ENCODE measurements around the gene MRPL33. TPM values are rescaled to one million over a fixed set of nuclear protein-coding genes. Genes with fewer than 3 reads are reported as not detected.
A peak's percentile ranks its signal among the peaks of the same experiment; 100 is the strongest.

The MRPL33 gene
- total and polyA plus RNA-seq, 2 of the 13 experiments (the other 11 are each of a cell fraction or from before 2014, with no cell fraction given): 69.7 to 218 TPM

DNA sequence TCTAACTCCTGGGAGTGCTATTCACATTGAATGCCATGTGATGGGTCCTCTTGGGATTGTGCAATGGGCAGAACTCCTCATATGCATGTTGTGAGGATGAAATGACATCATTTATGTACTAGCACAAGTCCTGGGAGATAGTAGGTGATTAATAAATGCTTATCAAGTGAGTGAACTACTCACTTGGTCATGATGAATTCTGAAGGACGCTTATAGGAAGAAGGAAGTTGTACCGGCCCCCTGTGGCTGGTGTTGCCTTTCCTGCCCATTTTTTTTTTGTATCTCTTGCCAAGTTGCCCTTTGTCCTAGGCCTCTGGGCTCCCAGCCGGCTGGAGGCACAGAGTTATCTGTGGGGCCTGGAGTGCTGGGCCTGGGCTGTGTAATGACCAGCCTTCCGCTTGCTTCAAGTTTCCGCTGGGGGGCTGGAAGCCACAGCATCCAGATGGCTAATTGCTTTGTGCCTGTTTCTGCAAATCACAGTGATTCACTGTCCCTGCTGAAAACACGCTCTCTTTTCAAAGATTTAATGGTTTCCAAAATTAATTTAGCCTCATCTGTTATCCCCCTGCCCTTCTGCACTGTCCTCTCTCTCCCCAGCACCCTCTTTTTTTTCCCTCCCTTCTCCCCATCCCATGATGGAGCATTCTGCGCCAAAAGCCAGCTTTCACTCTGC lies 33.7 kb upstream of the MRPL33 start (continued):
- TF ChIP-seq, protein P1, sequence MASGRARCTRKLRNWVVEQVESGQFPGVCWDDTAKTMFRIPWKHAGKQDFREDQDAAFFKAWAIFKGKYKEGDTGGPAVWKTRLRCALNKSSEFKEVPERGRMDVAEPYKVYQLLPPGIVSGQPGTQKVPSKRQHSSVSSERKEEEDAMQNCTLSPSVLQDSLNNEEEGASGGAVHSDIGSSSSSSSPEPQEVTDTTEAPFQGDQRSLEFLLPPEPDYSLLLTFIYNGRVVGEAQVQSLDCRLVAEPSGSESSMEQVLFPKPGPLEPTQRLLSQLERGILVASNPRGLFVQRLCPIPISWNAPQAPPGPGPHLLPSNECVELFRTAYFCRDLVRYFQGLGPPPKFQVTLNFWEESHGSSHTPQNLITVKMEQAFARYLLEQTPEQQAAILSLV (CRISPR knock-in tag; IDR thresholded peaks at IDR 0.05; ENCODE audit: borderline replicate concordance): no peak
- TF ChIP-seq, protein P2, sequence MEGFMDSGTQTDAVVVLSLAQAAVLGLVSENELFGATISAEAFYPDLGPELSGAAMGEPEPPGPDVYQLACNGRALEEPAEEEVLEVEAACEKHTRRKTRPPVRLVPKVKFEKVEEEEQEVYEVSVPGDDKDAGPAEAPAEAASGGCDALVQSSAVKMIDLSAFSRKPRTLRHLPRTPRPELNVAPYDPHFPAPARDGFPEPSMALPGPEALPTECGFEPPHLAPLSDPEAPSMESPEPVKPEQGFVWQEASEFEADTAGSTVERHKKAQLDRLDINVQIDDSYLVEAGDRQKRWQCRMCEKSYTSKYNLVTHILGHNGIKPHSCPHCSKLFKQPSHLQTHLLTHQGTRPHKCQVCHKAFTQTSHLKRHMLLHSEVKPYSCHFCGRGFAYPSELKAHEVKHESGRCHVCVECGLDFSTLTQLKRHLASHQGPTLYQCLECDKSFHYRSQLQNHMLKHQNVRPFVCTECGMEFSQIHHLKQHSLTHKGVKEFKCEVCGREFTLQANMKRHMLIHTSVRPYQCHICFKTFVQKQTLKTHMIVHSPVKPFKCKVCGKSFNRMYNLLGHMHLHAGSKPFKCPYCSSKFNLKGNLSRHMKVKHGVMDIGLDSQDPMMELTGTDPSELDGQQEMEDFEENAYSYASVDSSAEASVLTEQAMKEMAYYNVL (CRISPR knock-in tag; IDR thresholded peaks at IDR 0.05; ENCODE audit: borderline replicate concordance): no peak
- 0 out of 2 replicates have a peak, but pooled peaks have one; percentile 36 for TF ChIP-seq SP140L (CRISPR knock-in tag; IDR thresholded peaks at IDR 0.05; ENCODE audit: borderline replicate concordance)
- TF ChIP-seq ZNF792 (CRISPR knock-in tag; IDR thresholded peaks at IDR 0.05): no peak; the same call in 1 of the 2 replicates
- no peak for TF ChIP-seq ZBTB34 (CRISPR knock-in tag; IDR thresholded peaks at IDR 0.05)
- no peak for TF ChIP-seq SMARCC2 (IDR thresholded peaks at IDR 0.05)
- no peak for TF ChIP-seq ZNF292 (CRISPR knock-in tag; IDR thresholded peaks at IDR 0.05; ENCODE audit: borderline replicate concordance, low read depth)
- TF ChIP-seq ZNF12 (CRISPR knock-in tag; IDR thresholded peaks at IDR 0.05): 0 out of 2 replicates have a peak, but pooled peaks have one; percentile 14
- TF ChIP-seq ZNF510 (CRISPR knock-in tag; IDR thresholded peaks at IDR 0.05; ENCODE audit: low read depth): no peak
- TF ChIP-seq, protein P3, sequence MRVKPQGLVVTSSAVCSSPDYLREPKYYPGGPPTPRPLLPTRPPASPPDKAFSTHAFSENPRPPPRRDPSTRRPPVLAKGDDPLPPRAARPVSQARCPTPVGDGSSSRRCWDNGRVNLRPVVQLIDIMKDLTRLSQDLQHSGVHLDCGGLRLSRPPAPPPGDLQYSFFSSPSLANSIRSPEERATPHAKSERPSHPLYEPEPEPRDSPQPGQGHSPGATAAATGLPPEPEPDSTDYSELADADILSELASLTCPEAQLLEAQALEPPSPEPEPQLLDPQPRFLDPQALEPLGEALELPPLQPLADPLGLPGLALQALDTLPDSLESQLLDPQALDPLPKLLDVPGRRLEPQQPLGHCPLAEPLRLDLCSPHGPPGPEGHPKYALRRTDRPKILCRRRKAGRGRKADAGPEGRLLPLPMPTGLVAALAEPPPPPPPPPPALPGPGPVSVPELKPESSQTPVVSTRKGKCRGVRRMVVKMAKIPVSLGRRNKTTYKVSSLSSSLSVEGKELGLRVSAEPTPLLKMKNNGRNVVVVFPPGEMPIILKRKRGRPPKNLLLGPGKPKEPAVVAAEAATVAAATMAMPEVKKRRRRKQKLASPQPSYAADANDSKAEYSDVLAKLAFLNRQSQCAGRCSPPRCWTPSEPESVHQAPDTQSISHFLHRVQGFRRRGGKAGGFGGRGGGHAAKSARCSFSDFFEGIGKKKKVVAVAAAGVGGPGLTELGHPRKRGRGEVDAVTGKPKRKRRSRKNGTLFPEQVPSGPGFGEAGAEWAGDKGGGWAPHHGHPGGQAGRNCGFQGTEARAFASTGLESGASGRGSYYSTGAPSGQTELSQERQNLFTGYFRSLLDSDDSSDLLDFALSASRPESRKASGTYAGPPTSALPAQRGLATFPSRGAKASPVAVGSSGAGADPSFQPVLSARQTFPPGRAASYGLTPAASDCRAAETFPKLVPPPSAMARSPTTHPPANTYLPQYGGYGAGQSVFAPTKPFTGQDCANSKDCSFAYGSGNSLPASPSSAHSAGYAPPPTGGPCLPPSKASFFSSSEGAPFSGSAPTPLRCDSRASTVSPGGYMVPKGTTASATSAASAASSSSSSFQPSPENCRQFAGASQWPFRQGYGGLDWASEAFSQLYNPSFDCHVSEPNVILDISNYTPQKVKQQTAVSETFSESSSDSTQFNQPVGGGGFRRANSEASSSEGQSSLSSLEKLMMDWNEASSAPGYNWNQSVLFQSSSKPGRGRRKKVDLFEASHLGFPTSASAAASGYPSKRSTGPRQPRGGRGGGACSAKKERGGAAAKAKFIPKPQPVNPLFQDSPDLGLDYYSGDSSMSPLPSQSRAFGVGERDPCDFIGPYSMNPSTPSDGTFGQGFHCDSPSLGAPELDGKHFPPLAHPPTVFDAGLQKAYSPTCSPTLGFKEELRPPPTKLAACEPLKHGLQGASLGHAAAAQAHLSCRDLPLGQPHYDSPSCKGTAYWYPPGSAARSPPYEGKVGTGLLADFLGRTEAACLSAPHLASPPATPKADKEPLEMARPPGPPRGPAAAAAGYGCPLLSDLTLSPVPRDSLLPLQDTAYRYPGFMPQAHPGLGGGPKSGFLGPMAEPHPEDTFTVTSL (CRISPR knock-in tag; IDR thresholded peaks at IDR 0.05; ENCODE audit: borderline replicate concordance): no peak
- no peak for TF ChIP-seq SUZ12 (IDR thresholded peaks at IDR 0.05; ENCODE audit: low read depth, low read length)
- TF ChIP-seq ZNF670 (CRISPR knock-in tag; IDR thresholded peaks at IDR 0.05; ENCODE audit: borderline replicate concordance): no peak
- TF ChIP-seq RAD21 (CRISPR knock-in tag; IDR thresholded peaks at IDR 0.05): peak; percentile 67
- TF ChIP-seq ZBED4 (CRISPR knock-in tag; IDR thresholded peaks at IDR 0.05; ENCODE audit: borderline replicate concordance): 0 out of 2 replicates have a peak, but pooled peaks have one; percentile 43
- no peak for TF ChIP-seq SMARCE1 (IDR thresholded peaks at IDR 0.05; ENCODE audit: borderline replicate concordance)
